Activated CD8-positive, alpha-beta memory T cell treated with anti-CD3 and anti-CD28 coated beads for 48 hours (primary cell): Measurements from ENCODE around the gene SOX1.

Source experiments
- DNase-seq, 3 experiments: peaks; one replicate each; pipeline ENCODE4 v3.0.0-alpha.2; 2020; ENCODE audit warnings: low read depth in 2 of 3, low spot score in 2 of 3

The SOX1 gene

GRCh38 chr13:112058519-112058873 lies 8.5 kb upstream of the SOX1 start:
- DNase-seq, result no peak

- DNase-seq, result no peak
These were observed 8.0 kb upstream of the SOX1 start for GRCh38 chr13:112058941-112059340.

GRCh38 chr13:112059457-112060281 lies 7.3 kb upstream of the SOX1 start:
- DNase-seq, result no peak

GRCh38 chr13:112060282-112060830 lies 6.6 kb upstream of the SOX1 start:
- no peak for DNase-seq

- DNase-seq, result no peak
These were observed 6.0 kb upstream of the SOX1 start for GRCh38 chr13:112060899-112061366.

GRCh38 chr13:112061367-112062061 lies 5.4 kb upstream of the SOX1 start:
- no peak for DNase-seq

- no peak for DNase-seq
These were observed 4.8 kb upstream of the SOX1 start for GRCh38 chr13:112062072-112062567.

- DNase-seq, result no peak
These were observed 4.1 kb upstream of the SOX1 start for GRCh38 chr13:112062571-112063570.

- DNase-seq, result no peak
These were observed 3.1 kb upstream of the SOX1 start for GRCh38 chr13:112063807-112064206.

GRCh38 chr13:112064222-112064621 lies 2.7 kb upstream of the SOX1 start:
- DNase-seq, result no peak

GRCh38 chr13:112065521-112065866 lies 1.5 kb upstream of the SOX1 start:
- DNase-seq, result no peak

- no peak for DNase-seq
These were observed 904 bp upstream of the SOX1 start for GRCh38 chr13:112065867-112066623.

- no peak for DNase-seq
These were observed 335 bp upstream of the SOX1 start for GRCh38 chr13:112066624-112067004.

- DNase-seq, result no peak
These were observed 1.1 kb downstream of the SOX1 start for GRCh38 chr13:112067871-112068539.

GRCh38 chr13:112068540-112069060 lies 1.7 kb downstream of the SOX1 start:
- no peak for DNase-seq

- DNase-seq, result no peak
These were observed 2.3 kb downstream of the SOX1 start for GRCh38 chr13:112069061-112069844.

- no peak for DNase-seq
These were observed 2.9 kb downstream of the SOX1 start for GRCh38 chr13:112069845-112070251.

- DNase-seq, result no peak
These were observed 4.3 kb downstream of the SOX1 start for GRCh38 chr13:112071102-112071722.
